Colonic mucosa (tissue), 4 donors: ENCODE results near the gene NCKAP5. TPM values are rescaled to one million over a fixed set of nuclear protein-coding genes. Genes with fewer than 3 reads are reported as not detected.
A peak's percentile ranks its signal among the peaks of the same experiment; 100 is the strongest.

Experiments used
- DNase-seq: peaks from one replicate; pipeline ENCODE4 v3.0.0-alpha.2; 2020
- H3K27ac ChIP-seq: fragments of 200-600 bp; one replicate; pipeline ENCODE4 v1.8.0; 2021
- H3K27me3 ChIP-seq: fragments of 200-600 bp; one replicate; pipeline ENCODE4 v1.8.0; 2021
- H3K36me3 ChIP-seq: fragments of 200-600 bp; one replicate; pipeline ENCODE4 v1.8.0; 2021
- H3K4me1 ChIP-seq: fragments of 200-600 bp; one replicate; pipeline ENCODE4 v1.8.0; 2021; ENCODE audit warnings: mild to moderate bottlenecking
- H3K4me3 ChIP-seq: fragments of 200-600 bp; one replicate; pipeline ENCODE4 v1.8.0; 2021
- H3K9ac ChIP-seq, 2 donors: one replicate each; pipeline ENCODE4 v1.7.0; 2013; ENCODE audit warnings: control low read depth in 2 of 2, low read depth in 2 of 2, low read length in 2 of 2
- H3K9me3 ChIP-seq: fragments of 200-600 bp; one replicate; pipeline ENCODE4 v1.8.0; 2021
- intact Hi-C: fragments of 100-400 bp; cut with DNase I; formaldehyde crosslinking; loops from one replicate; pipeline ENCODE4 v1.14.1; 2022
- total RNA-seq, 2 donors: library from RNA; stranded (reverse); fragmentation: NEBNext Ultra II Directional in 1 of 2; extraction: Animal tissue kit (Norgen Biotek cat#: 25700) in 1 of 2; gene quantifications; one replicate each; pipeline ENCODE4 v1.2.1, GENCODE V29; 2021
- TF ChIP-seq, protein P1 (sequence below): fragments of 200-600 bp; IDR thresholded peaks from one replicate; pipeline ENCODE4 v1.8.0; 2022; ENCODE audit warnings: antibody characterized with exemption, mild to moderate bottlenecking
- donor health status: healthy.
- donor health status: DM: no; HTN: no; CAD: no.
- donor health status: DM: no; HTN: no; CAD: no.

The NCKAP5 gene
- total RNA-seq, 2 donors from 2014 or later: 2.9 to 3.7 TPM

DNA sequence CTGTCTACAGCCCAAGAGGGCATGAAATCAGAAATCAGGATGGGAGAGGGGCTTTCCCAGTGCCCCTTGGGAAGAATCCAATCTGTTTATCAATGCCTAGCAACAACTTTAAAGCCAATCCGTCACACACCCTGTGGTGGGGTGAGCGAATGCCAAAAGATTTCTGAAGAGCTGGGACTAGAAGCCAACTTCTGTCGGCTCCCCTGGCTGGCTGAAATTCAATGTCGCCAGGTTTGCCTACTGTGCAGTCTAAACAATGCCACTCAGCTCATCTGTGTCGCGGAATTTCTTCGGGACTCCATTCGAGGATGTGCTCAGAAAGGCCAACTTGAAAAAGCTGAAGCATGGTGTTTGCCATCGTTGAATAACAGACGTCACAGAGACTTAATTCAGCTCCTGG lies 31.5 kb upstream of the NCKAP5 start:
- Histone ChIP-seq H3K9me3 (no peaks in the 10 kb centered on the region), H3K9ac (no peak overlapping the region), H3K4me3 (no peak overlapping the region), H3K27me3 (no peaks in the 10 kb centered on the region), H3K27ac (no peak overlapping the region), H3K4me1 (no peaks in the 10 kb centered on the region), H3K36me3 (no peaks in the 10 kb centered on the region)
- no peak for DNase-seq
- intact Hi-C loops: no loop called here
- TF ChIP-seq, protein P1, sequence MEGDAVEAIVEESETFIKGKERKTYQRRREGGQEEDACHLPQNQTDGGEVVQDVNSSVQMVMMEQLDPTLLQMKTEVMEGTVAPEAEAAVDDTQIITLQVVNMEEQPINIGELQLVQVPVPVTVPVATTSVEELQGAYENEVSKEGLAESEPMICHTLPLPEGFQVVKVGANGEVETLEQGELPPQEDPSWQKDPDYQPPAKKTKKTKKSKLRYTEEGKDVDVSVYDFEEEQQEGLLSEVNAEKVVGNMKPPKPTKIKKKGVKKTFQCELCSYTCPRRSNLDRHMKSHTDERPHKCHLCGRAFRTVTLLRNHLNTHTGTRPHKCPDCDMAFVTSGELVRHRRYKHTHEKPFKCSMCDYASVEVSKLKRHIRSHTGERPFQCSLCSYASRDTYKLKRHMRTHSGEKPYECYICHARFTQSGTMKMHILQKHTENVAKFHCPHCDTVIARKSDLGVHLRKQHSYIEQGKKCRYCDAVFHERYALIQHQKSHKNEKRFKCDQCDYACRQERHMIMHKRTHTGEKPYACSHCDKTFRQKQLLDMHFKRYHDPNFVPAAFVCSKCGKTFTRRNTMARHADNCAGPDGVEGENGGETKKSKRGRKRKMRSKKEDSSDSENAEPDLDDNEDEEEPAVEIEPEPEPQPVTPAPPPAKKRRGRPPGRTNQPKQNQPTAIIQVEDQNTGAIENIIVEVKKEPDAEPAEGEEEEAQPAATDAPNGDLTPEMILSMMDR: no peak

DNA sequence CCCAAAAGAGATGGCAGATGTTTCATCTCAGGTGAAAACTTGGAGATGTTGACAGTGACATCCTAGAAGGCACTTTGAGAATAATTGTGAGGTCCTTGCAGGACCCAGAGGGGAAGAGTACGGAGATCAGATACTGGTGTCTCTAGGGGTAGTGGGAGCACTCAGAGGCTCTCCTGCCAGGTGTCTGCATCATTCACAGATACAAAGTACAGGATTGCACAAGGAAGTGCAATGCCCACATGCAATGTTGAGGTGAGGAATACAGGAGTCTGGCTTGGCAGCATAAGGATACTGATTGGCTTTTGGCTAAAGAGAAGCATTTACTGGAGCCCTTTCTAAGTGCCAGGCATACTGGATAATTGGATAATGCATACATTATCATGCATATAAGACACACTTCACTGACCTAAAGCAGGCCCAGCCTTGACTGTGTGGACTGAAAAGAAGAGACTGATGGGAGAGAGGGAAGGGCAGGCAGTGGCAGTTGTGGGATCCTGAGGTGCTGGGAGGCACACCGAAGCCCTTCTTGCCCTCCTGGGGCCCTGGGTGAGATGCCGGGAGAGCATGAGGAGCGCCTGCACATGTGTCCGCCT lies 31.0 kb upstream of the NCKAP5 start:
- intact Hi-C loops: no loop called here
- no peak overlapping the region for H3K27ac ChIP-seq
- no peak for DNase-seq
- no peaks in the 10 kb centered on the region for H3K4me1 ChIP-seq
- no peaks in the 10 kb centered on the region for H3K27me3 ChIP-seq
- TF ChIP-seq, protein P1: no peak
- H3K36me3 ChIP-seq: no peaks in the 10 kb centered on the region
- H3K9me3 ChIP-seq: no peaks in the 10 kb centered on the region
- H3K4me3 ChIP-seq: no peak overlapping the region
- no peak overlapping the region for H3K9ac ChIP-seq

DNA sequence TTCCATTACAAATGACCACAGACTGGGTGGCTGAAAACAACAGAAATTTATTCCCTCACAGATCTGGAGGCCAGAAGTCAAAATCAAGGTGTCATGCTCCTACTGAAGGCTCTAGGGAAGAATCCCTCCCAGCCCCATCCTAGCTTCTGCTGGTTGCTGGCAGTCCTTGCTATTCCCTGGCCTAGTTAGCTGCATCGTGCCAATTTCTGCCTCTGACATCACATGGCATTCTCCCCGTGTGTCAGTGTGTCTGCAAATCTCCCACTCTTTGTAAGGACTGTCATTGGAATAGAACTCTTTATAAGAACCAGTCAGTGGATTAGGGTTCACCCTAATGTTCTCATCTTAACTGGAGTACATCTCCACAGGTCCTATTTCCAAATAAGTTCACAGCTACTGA lies 30.5 kb upstream of the NCKAP5 start:
- intact Hi-C loops: no loop called here

DNA sequence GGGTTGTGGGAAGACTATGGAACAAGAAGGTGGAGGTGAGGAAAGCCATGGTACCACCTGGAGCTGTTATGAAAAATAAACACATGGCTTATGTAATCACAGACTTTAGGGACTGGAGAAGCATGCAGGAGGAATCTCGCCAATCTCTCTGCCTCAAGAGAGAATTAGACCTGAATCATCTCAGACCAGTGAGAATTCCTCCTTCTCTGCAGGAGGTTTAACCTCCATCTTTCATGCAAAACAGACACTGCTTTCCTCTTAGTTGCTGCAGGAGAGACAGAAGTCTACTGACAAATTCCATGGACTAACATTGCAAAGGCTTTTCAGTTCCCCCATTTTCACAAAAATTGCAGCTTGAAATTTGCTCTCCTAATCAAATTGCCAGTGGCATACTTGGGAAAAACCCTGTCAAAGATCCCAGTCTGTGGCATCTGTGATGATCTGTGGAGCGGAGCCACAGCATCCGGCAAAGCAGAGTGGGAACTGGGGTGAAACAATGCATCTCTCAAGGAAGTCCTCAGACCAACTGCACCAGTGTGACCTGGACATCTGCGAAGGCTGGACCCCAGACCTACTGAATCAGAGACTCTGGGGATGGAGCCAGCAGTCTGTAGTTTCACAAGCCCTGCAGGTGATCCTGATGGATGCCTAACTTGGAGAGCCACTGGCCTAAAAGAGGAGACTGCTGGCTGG lies 28.6 kb upstream of the NCKAP5 start:
- no peak overlapping the region for H3K9ac ChIP-seq
- H3K27me3 ChIP-seq: no peaks in the 10 kb centered on the region
- H3K9me3 ChIP-seq: no peaks in the 10 kb centered on the region
- H3K36me3 ChIP-seq: no peaks in the 10 kb centered on the region
- TF ChIP-seq, protein P1: no peak
- no peaks in the 10 kb centered on the region for H3K4me1 ChIP-seq
- no peak overlapping the region for H3K27ac ChIP-seq
- intact Hi-C loops: no loop called here
- no peak for DNase-seq
- no peak overlapping the region for H3K4me3 ChIP-seq

More for the DNA sequence above, 30.5 kb upstream of the NCKAP5 start:
- no peaks in the 10 kb centered on the region for H3K9me3 ChIP-seq
- no peak for DNase-seq
- H3K27ac ChIP-seq: no peak overlapping the region
- H3K36me3 ChIP-seq: no peaks in the 10 kb centered on the region
- no peaks in the 10 kb centered on the region for H3K4me1 ChIP-seq
- TF ChIP-seq, protein P1: no peak
- H3K27me3 ChIP-seq: no peaks in the 10 kb centered on the region
- no peak overlapping the region for H3K9ac ChIP-seq
- H3K4me3 ChIP-seq: no peak overlapping the region

DNA sequence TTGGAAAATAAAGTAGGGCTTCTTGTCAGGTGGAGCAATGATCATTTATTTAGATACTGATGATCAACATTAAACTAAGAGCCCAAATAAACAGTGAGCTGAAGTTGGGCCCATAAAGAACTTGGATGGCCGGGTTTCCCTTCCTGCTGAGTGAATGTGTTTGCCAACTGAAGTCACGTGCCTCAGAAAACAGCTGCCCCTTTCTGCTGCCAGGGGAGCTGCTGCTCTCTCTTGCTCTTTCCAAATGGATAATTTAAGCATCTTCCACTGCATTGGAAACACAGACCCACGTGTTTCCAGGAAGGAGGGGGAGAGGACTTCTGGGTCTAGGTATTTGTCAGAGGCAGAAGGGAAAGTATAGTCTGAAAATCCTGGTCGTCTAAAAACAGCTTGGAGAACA lies 22.9 kb upstream of the NCKAP5 start:
- Histone ChIP-seq H3K4me1 (no peaks in the 10 kb centered on the region), H3K9ac (no peak overlapping the region), H3K4me3 (no peak overlapping the region), H3K36me3 (no peaks in the 10 kb centered on the region), H3K27me3 (no peaks in the 10 kb centered on the region), H3K9me3 (no peaks in the 10 kb centered on the region), H3K27ac (no peak overlapping the region)
- TF ChIP-seq, protein P1: no peak
- intact Hi-C loops: no loop called here
- DNase-seq: peak; percentile 44
